GM23338 (cell line): ENCODE results near the gene PDE4D. TPM values are rescaled to one million over a fixed set of nuclear protein-coding genes. Genes with fewer than 3 reads are reported as not detected.

Experiments used
- ATAC-seq: fragments of 200-7000 bp; cut with Tn5 transposase; 3 replicates; pipeline ENCODE4 v1.9.1; 2020
- DNase-seq: peaks from one replicate; pipeline ENCODE4 v3.0.0-alpha.2; 2015; ENCODE audit warnings: low spot score
- H2AFZ ChIP-seq: fragments of 200-600 bp; sonication (generic); 2 replicates; pipeline ENCODE4 v1.8.0; 2016; ENCODE audit warnings: antibody characterized with exemption, mild to moderate bottlenecking, moderate library complexity
- H3F3A ChIP-seq: fragments of 200-600 bp; sonication (generic); replicated peaks from 2 replicates; pipeline ENCODE4 v1.8.0; 2017; ENCODE audit warnings: antibody characterized with exemption, mixed run types, low read depth
- H3K27ac ChIP-seq: fragments of 200-600 bp; sonication (generic); 2 replicates; pipeline ENCODE4 v1.6.1; 2016; ENCODE audit warnings: low read depth
- H3K27me3 ChIP-seq: fragments of 200-600 bp; sonication (generic); 2 replicates; pipeline ENCODE4 v1.8.0; 2016; ENCODE audit warnings: mild to moderate bottlenecking, mixed run types, moderate library complexity; ENCODE audit not compliant: insufficient read depth
- H3K36me3 ChIP-seq: fragments of 200-600 bp; sonication (generic); 2 replicates; pipeline ENCODE4 v1.8.0; 2016; ENCODE audit warnings: mild to moderate bottlenecking; ENCODE audit not compliant: insufficient read depth
- H3K4me1 ChIP-seq: fragments of 200-600 bp; sonication (generic); 2 replicates; pipeline ENCODE4 v1.8.0; 2016; ENCODE audit warnings: mild to moderate bottlenecking, moderate library complexity; ENCODE audit not compliant: insufficient read depth
- H3K4me2 ChIP-seq: fragments of 200-600 bp; sonication (generic); 2 replicates; pipeline ENCODE4 v1.7.1; 2017; ENCODE audit warnings: mixed run types
- H3K4me3 ChIP-seq: fragments of 200-600 bp; sonication (generic); 2 replicates; pipeline ENCODE4 v1.6.1; 2016; ENCODE audit warnings: mixed run types
- H3K79me2 ChIP-seq: fragments of 200-600 bp; sonication (generic); replicated peaks from 2 replicates; pipeline ENCODE4 v1.8.0; 2017; ENCODE audit warnings: mild to moderate bottlenecking; ENCODE audit not compliant: insufficient read depth
- H3K9me2 ChIP-seq: fragments of 200-600 bp; sonication (generic); 2 replicates; pipeline ENCODE4 v1.8.0; 2017; ENCODE audit not compliant: insufficient read depth
- H4K20me1 ChIP-seq: fragments of 200-600 bp; sonication (generic); replicated peaks from 2 replicates; pipeline ENCODE4 v1.8.0; 2017; ENCODE audit warnings: mild to moderate bottlenecking; ENCODE audit not compliant: insufficient read depth
- H3K27ac Mint-ChIP-seq: 2 replicates; pipeline ENCODE4 v1.8.0; 2020; ENCODE audit warnings: inconsistent platforms, mild to moderate bottlenecking, moderate library complexity, mixed read lengths
- H3K27me3 Mint-ChIP-seq: 3 replicates; pipeline ENCODE4 v1.8.0; 2022; ENCODE audit warnings: low read depth, mild to moderate bottlenecking, moderate library complexity, mixed read lengths, inconsistent platforms; ENCODE audit not compliant: insufficient read depth, poor library complexity
- H3K36me3 Mint-ChIP-seq: 3 replicates; pipeline ENCODE4 v1.8.0; 2021; ENCODE audit warnings: low read depth, mild to moderate bottlenecking, inconsistent platforms, moderate library complexity, mixed read lengths
- H3K4me1 Mint-ChIP-seq: 3 replicates; pipeline ENCODE4 v1.8.0; 2020; ENCODE audit warnings: mild to moderate bottlenecking, inconsistent platforms, mixed read lengths
- H3K4me3 Mint-ChIP-seq: 3 replicates; pipeline ENCODE4 v1.8.0; 2021; ENCODE audit warnings: moderate library complexity, mild to moderate bottlenecking, inconsistent platforms, mixed read lengths
- H3K9me3 Mint-ChIP-seq: 3 replicates; pipeline ENCODE4 v1.8.0; 2020; ENCODE audit warnings: moderate library complexity, mild to moderate bottlenecking, inconsistent platforms, mixed read lengths
- CREB1 ChIP-seq: fragments of 250-450 bp; sonication (Bioruptor Pico); IDR thresholded peaks from 2 replicates; pipeline ENCODE4 v1.5.0; 2020; ENCODE audit warnings: low read depth, mild to moderate bottlenecking, moderate library complexity
- EZH2phosphoT487 ChIP-seq: fragments of 200-600 bp; sonication (generic); IDR thresholded peaks from one replicate; pipeline ENCODE4 v1.8.1; 2018; ENCODE audit warnings: antibody characterized with exemption; ENCODE audit not compliant: unreplicated experiment
- JUNB ChIP-seq: IDR thresholded peaks from one replicate; pipeline ENCODE4 v1.6.1; 2016; ENCODE audit warnings: antibody characterized with exemption; ENCODE audit not compliant: unreplicated experiment
- NANOG ChIP-seq: IDR thresholded peaks from 2 replicates; pipeline ENCODE4 v1.6.1; 2016; ENCODE audit warnings: antibody characterized with exemption, borderline replicate concordance
- POLR2AphosphoS5 ChIP-seq: IDR thresholded peaks from 2 replicates; pipeline ENCODE4 v1.6.1; 2016; ENCODE audit warnings: antibody characterized with exemption, low read depth
- STAT1 ChIP-seq: IDR thresholded peaks from one replicate; pipeline ENCODE4 v1.6.1; 2016; ENCODE audit warnings: antibody characterized with exemption; ENCODE audit not compliant: unreplicated experiment
- ZNF114 ChIP-seq: fragments of 250-450 bp; sonication (Bioruptor Pico); IDR thresholded peaks from 2 replicates; pipeline ENCODE4 v1.5.0; 2020; ENCODE audit warnings: mild to moderate bottlenecking, moderate library complexity
- ZNF331 ChIP-seq: fragments of 250-450 bp; sonication (Bioruptor Pico); IDR thresholded peaks from 2 replicates; pipeline ENCODE4 v1.5.0; 2020; ENCODE audit warnings: low read depth, mild to moderate bottlenecking, moderate library complexity
- polyA plus RNA-seq: library from polyadenylated mRNA; unstranded; fragments of >200 nt; fragmentation: Nextera tagmentation; extraction: Ambion mirVana; gene quantifications from 2 replicates; pipeline ENCODE4 v1.2.1, GENCODE V29; 2016
- total RNA-seq: library from RNA; depleted of rRNA; stranded (reverse); fragments of >200 nt; shearing (Covaris generic); gene quantifications from 2 replicates; pipeline ENCODE4 v1.2.3, GENCODE V29; 2014
- TF ChIP-seq, protein P1 (sequence below): IDR thresholded peaks from one replicate; pipeline ENCODE4 v1.6.1; 2018; ENCODE audit warnings: antibody characterized with exemption; ENCODE audit not compliant: unreplicated experiment
- TF ChIP-seq, protein P2 (sequence below): IDR thresholded peaks from 2 replicates; pipeline ENCODE4 v1.6.1; 2016; ENCODE audit warnings: antibody characterized with exemption
- TF ChIP-seq, protein P3 (sequence below): fragments of 250-450 bp; sonication (Bioruptor Pico); IDR thresholded peaks from 2 replicates; pipeline ENCODE4 v1.5.0; 2020; ENCODE audit warnings: mild to moderate bottlenecking, moderate library complexity
- TF ChIP-seq, protein P4 (sequence below), 2 experiments: fragments of 200-600 bp in 1 of 2; sonication (generic) in 1 of 2; conservative IDR thresholded peaks; 2 replicates each; pipeline versions ENCODE4 v1.5.1 to v1.6.1; 2016 to 2017; ENCODE audit warnings: antibody characterized with exemption in 2 of 2, low read depth in 2 of 2, mild to moderate bottlenecking in 2 of 2, moderate library complexity in 1 of 2

PDE4D gene
- total and polyA plus RNA-seq, 2 experiments from 2014 or later: 2.1 to 4.7 TPM

DNA sequence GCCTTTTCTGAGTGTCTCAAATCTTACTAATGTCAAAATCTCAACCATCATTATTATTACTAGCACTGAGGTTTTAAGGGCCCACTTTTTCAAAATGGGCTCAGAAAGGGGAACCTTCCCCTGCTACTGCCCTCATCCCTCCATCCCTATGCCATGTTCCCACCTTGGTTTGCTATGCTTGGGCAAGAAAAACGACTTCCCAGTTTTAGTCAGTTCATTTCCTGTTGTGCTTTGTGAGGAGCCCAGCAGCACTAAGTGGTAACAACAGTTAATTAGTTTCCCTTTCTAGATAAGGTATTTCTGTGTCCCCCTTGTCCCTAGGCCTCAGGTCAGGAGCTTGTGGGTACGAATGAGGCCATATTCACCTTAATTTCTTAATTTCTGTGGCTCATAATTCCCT, 715.5 kb downstream of the PDE4D start:
- H3K9me2 ChIP-seq: no peaks in the 10 kb centered on the region
- Mint-ChIP-seq H3K36me3 (no peaks in the 10 kb centered on the region), H3K4me3 (no peak overlapping the region), H3K9me3 (no peaks in the 10 kb centered on the region), H3K4me1 (peaks cover 7% of the 10 kb centered on the region), H3K27me3 (no peaks in the 10 kb centered on the region), H3K27ac (no peak overlapping the region)
- peaks cover 15% of the 10 kb centered on the region for H3K4me1 ChIP-seq
- H3K4me2 ChIP-seq: no peak overlapping the region
- DNase-seq (no peak), ATAC-seq (no peak)
- H3F3A ChIP-seq: no peaks in the 10 kb centered on the region
- no peak overlapping the region for H3K4me3 ChIP-seq
- TF ChIP-seq CREB1 (CRISPR knock-in tag) (no peak), POLR2AphosphoS5 (no peak), ZNF331 (CRISPR knock-in tag) (no peak), NANOG (no peak), ZNF114 (CRISPR knock-in tag) (no peak), STAT1 (no peak), JUNB (no peak), EZH2phosphoT487 (no peak)
- TF ChIP-seq, protein P1, sequence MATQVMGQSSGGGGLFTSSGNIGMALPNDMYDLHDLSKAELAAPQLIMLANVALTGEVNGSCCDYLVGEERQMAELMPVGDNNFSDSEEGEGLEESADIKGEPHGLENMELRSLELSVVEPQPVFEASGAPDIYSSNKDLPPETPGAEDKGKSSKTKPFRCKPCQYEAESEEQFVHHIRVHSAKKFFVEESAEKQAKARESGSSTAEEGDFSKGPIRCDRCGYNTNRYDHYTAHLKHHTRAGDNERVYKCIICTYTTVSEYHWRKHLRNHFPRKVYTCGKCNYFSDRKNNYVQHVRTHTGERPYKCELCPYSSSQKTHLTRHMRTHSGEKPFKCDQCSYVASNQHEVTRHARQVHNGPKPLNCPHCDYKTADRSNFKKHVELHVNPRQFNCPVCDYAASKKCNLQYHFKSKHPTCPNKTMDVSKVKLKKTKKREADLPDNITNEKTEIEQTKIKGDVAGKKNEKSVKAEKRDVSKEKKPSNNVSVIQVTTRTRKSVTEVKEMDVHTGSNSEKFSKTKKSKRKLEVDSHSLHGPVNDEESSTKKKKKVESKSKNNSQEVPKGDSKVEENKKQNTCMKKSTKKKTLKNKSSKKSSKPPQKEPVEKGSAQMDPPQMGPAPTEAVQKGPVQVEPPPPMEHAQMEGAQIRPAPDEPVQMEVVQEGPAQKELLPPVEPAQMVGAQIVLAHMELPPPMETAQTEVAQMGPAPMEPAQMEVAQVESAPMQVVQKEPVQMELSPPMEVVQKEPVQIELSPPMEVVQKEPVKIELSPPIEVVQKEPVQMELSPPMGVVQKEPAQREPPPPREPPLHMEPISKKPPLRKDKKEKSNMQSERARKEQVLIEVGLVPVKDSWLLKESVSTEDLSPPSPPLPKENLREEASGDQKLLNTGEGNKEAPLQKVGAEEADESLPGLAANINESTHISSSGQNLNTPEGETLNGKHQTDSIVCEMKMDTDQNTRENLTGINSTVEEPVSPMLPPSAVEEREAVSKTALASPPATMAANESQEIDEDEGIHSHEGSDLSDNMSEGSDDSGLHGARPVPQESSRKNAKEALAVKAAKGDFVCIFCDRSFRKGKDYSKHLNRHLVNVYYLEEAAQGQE: no peak
- TF ChIP-seq, protein P2, sequence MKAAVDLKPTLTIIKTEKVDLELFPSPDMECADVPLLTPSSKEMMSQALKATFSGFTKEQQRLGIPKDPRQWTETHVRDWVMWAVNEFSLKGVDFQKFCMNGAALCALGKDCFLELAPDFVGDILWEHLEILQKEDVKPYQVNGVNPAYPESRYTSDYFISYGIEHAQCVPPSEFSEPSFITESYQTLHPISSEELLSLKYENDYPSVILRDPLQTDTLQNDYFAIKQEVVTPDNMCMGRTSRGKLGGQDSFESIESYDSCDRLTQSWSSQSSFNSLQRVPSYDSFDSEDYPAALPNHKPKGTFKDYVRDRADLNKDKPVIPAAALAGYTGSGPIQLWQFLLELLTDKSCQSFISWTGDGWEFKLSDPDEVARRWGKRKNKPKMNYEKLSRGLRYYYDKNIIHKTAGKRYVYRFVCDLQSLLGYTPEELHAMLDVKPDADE: no peak
- TF ChIP-seq, protein P3, sequence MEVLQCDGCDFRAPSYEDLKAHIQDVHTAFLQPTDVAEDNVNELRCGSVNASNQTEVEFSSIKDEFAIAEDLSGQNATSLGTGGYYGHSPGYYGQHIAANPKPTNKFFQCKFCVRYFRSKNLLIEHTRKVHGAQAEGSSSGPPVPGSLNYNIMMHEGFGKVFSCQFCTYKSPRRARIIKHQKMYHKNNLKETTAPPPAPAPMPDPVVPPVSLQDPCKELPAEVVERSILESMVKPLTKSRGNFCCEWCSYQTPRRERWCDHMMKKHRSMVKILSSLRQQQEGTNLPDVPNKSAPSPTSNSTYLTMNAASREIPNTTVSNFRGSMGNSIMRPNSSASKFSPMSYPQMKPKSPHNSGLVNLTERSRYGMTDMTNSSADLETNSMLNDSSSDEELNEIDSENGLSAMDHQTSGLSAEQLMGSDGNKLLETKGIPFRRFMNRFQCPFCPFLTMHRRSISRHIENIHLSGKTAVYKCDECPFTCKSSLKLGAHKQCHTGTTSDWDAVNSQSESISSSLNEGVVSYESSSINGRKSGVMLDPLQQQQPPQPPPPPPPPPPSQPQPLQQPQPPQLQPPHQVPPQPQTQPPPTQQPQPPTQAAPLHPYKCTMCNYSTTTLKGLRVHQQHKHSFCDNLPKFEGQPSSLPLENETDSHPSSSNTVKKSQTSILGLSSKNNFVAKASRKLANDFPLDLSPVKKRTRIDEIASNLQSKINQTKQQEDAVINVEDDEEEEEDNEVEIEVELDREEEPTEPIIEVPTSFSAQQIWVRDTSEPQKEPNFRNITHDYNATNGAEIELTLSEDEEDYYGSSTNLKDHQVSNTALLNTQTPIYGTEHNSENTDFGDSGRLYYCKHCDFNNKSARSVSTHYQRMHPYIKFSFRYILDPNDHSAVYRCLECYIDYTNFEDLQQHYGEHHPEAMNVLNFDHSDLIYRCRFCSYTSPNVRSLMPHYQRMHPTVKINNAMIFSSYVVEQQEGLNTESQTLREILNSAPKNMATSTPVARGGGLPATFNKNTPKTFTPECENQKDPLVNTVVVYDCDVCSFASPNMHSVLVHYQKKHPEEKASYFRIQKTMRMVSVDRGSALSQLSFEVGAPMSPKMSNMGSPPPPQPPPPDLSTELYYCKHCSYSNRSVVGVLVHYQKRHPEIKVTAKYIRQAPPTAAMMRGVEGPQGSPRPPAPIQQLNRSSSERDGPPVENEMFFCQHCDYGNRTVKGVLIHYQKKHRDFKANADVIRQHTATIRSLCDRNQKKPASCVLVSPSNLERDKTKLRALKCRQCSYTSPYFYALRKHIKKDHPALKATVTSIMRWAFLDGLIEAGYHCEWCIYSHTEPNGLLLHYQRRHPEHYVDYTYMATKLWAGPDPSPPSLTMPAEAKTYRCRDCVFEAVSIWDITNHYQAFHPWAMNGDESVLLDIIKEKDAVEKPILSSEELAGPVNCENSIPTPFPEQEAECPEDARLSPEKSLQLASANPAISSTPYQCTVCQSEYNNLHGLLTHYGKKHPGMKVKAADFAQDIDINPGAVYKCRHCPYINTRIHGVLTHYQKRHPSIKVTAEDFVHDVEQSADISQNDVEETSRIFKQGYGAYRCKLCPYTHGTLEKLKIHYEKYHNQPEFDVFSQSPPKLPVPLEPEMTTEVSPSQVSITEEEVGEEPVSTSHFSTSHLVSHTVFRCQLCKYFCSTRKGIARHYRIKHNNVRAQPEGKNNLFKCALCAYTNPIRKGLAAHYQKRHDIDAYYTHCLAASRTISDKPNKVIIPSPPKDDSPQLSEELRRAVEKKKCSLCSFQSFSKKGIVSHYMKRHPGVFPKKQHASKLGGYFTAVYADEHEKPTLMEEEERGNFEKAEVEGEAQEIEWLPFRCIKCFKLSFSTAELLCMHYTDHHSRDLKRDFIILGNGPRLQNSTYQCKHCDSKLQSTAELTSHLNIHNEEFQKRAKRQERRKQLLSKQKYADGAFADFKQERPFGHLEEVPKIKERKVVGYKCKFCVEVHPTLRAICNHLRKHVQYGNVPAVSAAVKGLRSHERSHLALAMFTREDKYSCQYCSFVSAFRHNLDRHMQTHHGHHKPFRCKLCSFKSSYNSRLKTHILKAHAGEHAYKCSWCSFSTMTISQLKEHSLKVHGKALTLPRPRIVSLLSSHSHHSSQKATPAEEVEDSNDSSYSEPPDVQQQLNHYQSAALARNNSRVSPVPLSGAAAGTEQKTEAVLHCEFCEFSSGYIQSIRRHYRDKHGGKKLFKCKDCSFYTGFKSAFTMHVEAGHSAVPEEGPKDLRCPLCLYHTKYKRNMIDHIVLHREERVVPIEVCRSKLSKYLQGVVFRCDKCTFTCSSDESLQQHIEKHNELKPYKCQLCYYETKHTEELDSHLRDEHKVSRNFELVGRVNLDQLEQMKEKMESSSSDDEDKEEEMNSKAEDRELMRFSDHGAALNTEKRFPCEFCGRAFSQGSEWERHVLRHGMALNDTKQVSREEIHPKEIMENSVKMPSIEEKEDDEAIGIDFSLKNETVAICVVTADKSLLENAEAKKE (CRISPR knock-in tag): no peak
- TF ChIP-seq, protein P4, sequence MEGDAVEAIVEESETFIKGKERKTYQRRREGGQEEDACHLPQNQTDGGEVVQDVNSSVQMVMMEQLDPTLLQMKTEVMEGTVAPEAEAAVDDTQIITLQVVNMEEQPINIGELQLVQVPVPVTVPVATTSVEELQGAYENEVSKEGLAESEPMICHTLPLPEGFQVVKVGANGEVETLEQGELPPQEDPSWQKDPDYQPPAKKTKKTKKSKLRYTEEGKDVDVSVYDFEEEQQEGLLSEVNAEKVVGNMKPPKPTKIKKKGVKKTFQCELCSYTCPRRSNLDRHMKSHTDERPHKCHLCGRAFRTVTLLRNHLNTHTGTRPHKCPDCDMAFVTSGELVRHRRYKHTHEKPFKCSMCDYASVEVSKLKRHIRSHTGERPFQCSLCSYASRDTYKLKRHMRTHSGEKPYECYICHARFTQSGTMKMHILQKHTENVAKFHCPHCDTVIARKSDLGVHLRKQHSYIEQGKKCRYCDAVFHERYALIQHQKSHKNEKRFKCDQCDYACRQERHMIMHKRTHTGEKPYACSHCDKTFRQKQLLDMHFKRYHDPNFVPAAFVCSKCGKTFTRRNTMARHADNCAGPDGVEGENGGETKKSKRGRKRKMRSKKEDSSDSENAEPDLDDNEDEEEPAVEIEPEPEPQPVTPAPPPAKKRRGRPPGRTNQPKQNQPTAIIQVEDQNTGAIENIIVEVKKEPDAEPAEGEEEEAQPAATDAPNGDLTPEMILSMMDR (conservative IDR thresholded peaks at IDR 0.05; ENCODE audit: low read depth in 2 of 2): no peak
- H2AFZ ChIP-seq: no peak overlapping the region
- no peaks in the 10 kb centered on the region for H3K79me2 ChIP-seq
- no peak overlapping the region for H3K27ac ChIP-seq
- H3K36me3 ChIP-seq: no peaks in the 10 kb centered on the region
- H3K27me3 ChIP-seq: no peaks in the 10 kb centered on the region
- no peaks in the 10 kb centered on the region for H4K20me1 ChIP-seq
